Brain pericyte (primary cell): ENCODE results near the gene MAPK8IP3.

Experiments used
- DNase-seq: peaks from one replicate; pipeline ENCODE4 v3.0.0-alpha.2; 2012; ENCODE audit warnings: low read depth, low spot score

MAPK8IP3 gene

GRCh38 chr16:1762879-1763520 lies 57.0 kb downstream of the MAPK8IP3 start:
- no peak for DNase-seq

GRCh38 chr16:1763521-1764511 lies 57.8 kb downstream of the MAPK8IP3 start:
- no peak for DNase-seq

- no peak for DNase-seq
Observed at GRCh38 chr16:1764971-1765370, 59.0 kb downstream of the MAPK8IP3 start.

GRCh38 chr16:1765826-1766225 lies 59.8 kb downstream of the MAPK8IP3 start:
- no peak for DNase-seq

- no peak for DNase-seq
Observed at GRCh38 chr16:1766231-1766630, 60.2 kb downstream of the MAPK8IP3 start.

GRCh38 chr16:1766701-1767100 lies 60.7 kb downstream of the MAPK8IP3 start:
- DNase-seq, result no peak

- no peak for DNase-seq
Observed at GRCh38 chr16:1767116-1767994, 61.4 kb downstream of the MAPK8IP3 start.

- DNase-seq, result no peak
Observed at GRCh38 chr16:1768061-1768766, 62.2 kb downstream of the MAPK8IP3 start.

- no peak for DNase-seq
Observed at GRCh38 chr16:1768767-1769401, 62.9 kb downstream of the MAPK8IP3 start.

- DNase-seq, result no peak
Observed at GRCh38 chr16:1769402-1770300, 63.7 kb downstream of the MAPK8IP3 start.

GRCh38 chr16:1770328-1771187 lies 64.6 kb downstream of the MAPK8IP3 start:
- DNase-seq, result no peak

GRCh38 chr16:1771188-1771863 lies 65.3 kb downstream of the MAPK8IP3 start, which contains the start of gene NME3:
Gene NME3, minus strand, starts transcription at chr16:1771543. Its CDS starts 9 bp downstream, at chr16:1771534.
- DNase-seq, result no peak

GRCh38 chr16:1771864-1772361 lies 65.9 kb downstream of the MAPK8IP3 start:
- no peak for DNase-seq

- no peak for DNase-seq
Observed at GRCh38 chr16:1772362-1772907, 66.4 kb downstream of the MAPK8IP3 start, which contains the start of gene EME2. Gene EME2, plus strand, starts transcription at chr16:1772810. Its CDS starts 418 bp downstream, at chr16:1773228.

GRCh38 chr16:1772908-1773702 lies 67.1 kb downstream of the MAPK8IP3 start, which contains the start of gene MRPS34:
Gene MRPS34, minus strand, starts transcription at chr16:1773134. Its CDS starts 15 bp downstream, at chr16:1773119.
- DNase-seq, result no peak

- no peak for DNase-seq
Observed at GRCh38 chr16:1773703-1774447, 67.9 kb downstream of the MAPK8IP3 start.
